ENCODE measurements around the gene BEX4.
"Not testable (repeated sequence)": the region's sequence is repeated elsewhere in the genome, so short reads cannot be mapped to it uniquely, and the experiment has no call there.

The BEX4 gene

GRCh38 chrX:103177556-103177955, 37.4 kb upstream of the BEX4 start:
- no peak for TF ChIP-seq CTCF (IDR thresholded peaks at IDR 0.05; ENCODE audit: poor library complexity, severe bottlenecking)
- H3K27ac ChIP-seq (ENCODE audit: poor library complexity, severe bottlenecking): no peak overlapping the region
- H3K4me1 ChIP-seq (ENCODE audit: insufficient read depth, poor library complexity, severe bottlenecking): no peaks in the 10 kb centered on the region
- no peak for DNase-seq (ENCODE audit: low spot score)
- ATAC-seq (ENCODE audit: low read depth): no peak
- H3K9me3 ChIP-seq (ENCODE audit: severe bottlenecking): no peaks in the 10 kb centered on the region
- H3K4me3 ChIP-seq (ENCODE audit: severe bottlenecking): no peak overlapping the region
- no peaks in the 10 kb centered on the region for H3K36me3 ChIP-seq (ENCODE audit: low read depth)
- no peaks in the 10 kb centered on the region for H3K27me3 ChIP-seq (ENCODE audit: insufficient read depth, poor library complexity, severe bottlenecking)

- Histone ChIP-seq H3K9me3 (ENCODE audit: severe bottlenecking) (no peaks in the 10 kb centered on the region), H3K27ac (ENCODE audit: poor library complexity, severe bottlenecking) (no peak overlapping the region), H3K36me3 (ENCODE audit: low read depth) (no peaks in the 10 kb centered on the region), H3K4me3 (ENCODE audit: severe bottlenecking) (no peak overlapping the region), H3K27me3 (ENCODE audit: insufficient read depth, poor library complexity, severe bottlenecking) (no peaks in the 10 kb centered on the region), H3K4me1 (ENCODE audit: insufficient read depth, poor library complexity, severe bottlenecking) (no peaks in the 10 kb centered on the region)
- TF ChIP-seq CTCF (IDR thresholded peaks at IDR 0.05; ENCODE audit: poor library complexity, severe bottlenecking): no peak
- ATAC-seq (ENCODE audit: low read depth): no peak
- no peak for DNase-seq (ENCODE audit: low spot score)
Observed at GRCh38 chrX:103183912-103184311, 31.0 kb upstream of the BEX4 start.

- no peak for ATAC-seq (ENCODE audit: low read depth)
- Histone ChIP-seq H3K36me3 (ENCODE audit: low read depth) (no peaks in the 10 kb centered on the region), H3K4me1 (ENCODE audit: insufficient read depth, poor library complexity, severe bottlenecking) (no peaks in the 10 kb centered on the region), H3K4me3 (ENCODE audit: severe bottlenecking) (no peak overlapping the region), H3K27me3 (ENCODE audit: insufficient read depth, poor library complexity, severe bottlenecking) (no peaks in the 10 kb centered on the region), H3K9me3 (ENCODE audit: severe bottlenecking) (no peaks in the 10 kb centered on the region), H3K27ac (ENCODE audit: poor library complexity, severe bottlenecking) (no peak overlapping the region)
- DNase-seq (ENCODE audit: low spot score): no peak
- no peak for TF ChIP-seq CTCF (IDR thresholded peaks at IDR 0.05; ENCODE audit: poor library complexity, severe bottlenecking)
Observed at GRCh38 chrX:103187953-103188475, 26.9 kb upstream of the BEX4 start.

GRCh38 chrX:103197721-103198306, 17.1 kb upstream of the BEX4 start:
- no peak for TF ChIP-seq CTCF (IDR thresholded peaks at IDR 0.05; ENCODE audit: poor library complexity, severe bottlenecking)
- H3K27me3 ChIP-seq (ENCODE audit: insufficient read depth, poor library complexity, severe bottlenecking): no peaks in the 10 kb centered on the region
- H3K36me3 ChIP-seq (ENCODE audit: low read depth): no peaks in the 10 kb centered on the region
- no peaks in the 10 kb centered on the region for H3K4me1 ChIP-seq (ENCODE audit: insufficient read depth, poor library complexity, severe bottlenecking)
- no peaks in the 10 kb centered on the region for H3K9me3 ChIP-seq (ENCODE audit: severe bottlenecking)
- no peak; the same call in 2 of the 3 replicates for ATAC-seq (ENCODE audit: low read depth)
- no peak overlapping the region for H3K4me3 ChIP-seq (ENCODE audit: severe bottlenecking)
- H3K27ac ChIP-seq (ENCODE audit: poor library complexity, severe bottlenecking): no peak overlapping the region
- DNase-seq (ENCODE audit: low spot score): no peak

GRCh38 chrX:103198668-103199067, 16.2 kb upstream of the BEX4 start:
- ATAC-seq (ENCODE audit: low read depth); DNase-seq (ENCODE audit: low spot score); H3K4me1 ChIP-seq (ENCODE audit: insufficient read depth, poor library complexity, severe bottlenecking); H3K36me3 ChIP-seq (ENCODE audit: low read depth); H3K9me3 ChIP-seq (ENCODE audit: severe bottlenecking); H3K27ac ChIP-seq (ENCODE audit: poor library complexity, severe bottlenecking); H3K4me3 ChIP-seq (ENCODE audit: severe bottlenecking); H3K27me3 ChIP-seq (ENCODE audit: insufficient read depth, poor library complexity, severe bottlenecking): not testable (repeated sequence)

All from RWPE2 (cell line).